ENCODE results near the gene LIFR. TPM values are rescaled to one million over a fixed set of nuclear protein-coding genes. Genes with fewer than 3 reads are reported as not detected.
A peak's percentile ranks its signal among the peaks of the same experiment; 100 is the strongest.

Gene LIFR
- total RNA-seq, 1 experiment from 2014 or later: 47.9 TPM

- H3K27me3 ChIP-seq (replicated peaks; ENCODE audit: insufficient read depth, low read depth, low read length, poor library complexity): no peaks in the 10 kb centered on the region
- TF ChIP-seq, protein P1, sequence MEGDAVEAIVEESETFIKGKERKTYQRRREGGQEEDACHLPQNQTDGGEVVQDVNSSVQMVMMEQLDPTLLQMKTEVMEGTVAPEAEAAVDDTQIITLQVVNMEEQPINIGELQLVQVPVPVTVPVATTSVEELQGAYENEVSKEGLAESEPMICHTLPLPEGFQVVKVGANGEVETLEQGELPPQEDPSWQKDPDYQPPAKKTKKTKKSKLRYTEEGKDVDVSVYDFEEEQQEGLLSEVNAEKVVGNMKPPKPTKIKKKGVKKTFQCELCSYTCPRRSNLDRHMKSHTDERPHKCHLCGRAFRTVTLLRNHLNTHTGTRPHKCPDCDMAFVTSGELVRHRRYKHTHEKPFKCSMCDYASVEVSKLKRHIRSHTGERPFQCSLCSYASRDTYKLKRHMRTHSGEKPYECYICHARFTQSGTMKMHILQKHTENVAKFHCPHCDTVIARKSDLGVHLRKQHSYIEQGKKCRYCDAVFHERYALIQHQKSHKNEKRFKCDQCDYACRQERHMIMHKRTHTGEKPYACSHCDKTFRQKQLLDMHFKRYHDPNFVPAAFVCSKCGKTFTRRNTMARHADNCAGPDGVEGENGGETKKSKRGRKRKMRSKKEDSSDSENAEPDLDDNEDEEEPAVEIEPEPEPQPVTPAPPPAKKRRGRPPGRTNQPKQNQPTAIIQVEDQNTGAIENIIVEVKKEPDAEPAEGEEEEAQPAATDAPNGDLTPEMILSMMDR (conservative IDR thresholded peaks at IDR 0.05; ENCODE audit: low read depth, low read length): no peak
- TF ChIP-seq EZH2 (IDR thresholded peaks at IDR 0.05; ENCODE audit: borderline replicate concordance, low read depth, low read length, poor library complexity, severe bottlenecking): no peak
- H3K4me1 ChIP-seq (ENCODE audit: insufficient read depth, low read length, poor library complexity, severe bottlenecking): peaks cover 7% of the 10 kb centered on the region
- no peaks in the 10 kb centered on the region for H3K9me3 ChIP-seq (ENCODE audit: low read depth, low read length, poor library complexity, severe bottlenecking)
- no peak for DNase-seq (ENCODE audit: low spot score)
- ChIA-PET CTCF (no interaction called here), POLR2A (ENCODE audit: low non-redundant PET) (interaction anchor here (0.6 kb wide), 1 partner anchor 1166 kb away, joined by 4 read pairs; no protein-coding TSS in a partner anchor)
- H3K36me3 ChIP-seq (ENCODE audit: insufficient read depth, low read length, poor library complexity, severe bottlenecking): no peaks in the 10 kb centered on the region
- intact Hi-C loops (cut with micrococcal nuclease; ENCODE audit: unreplicated experiment): no loop called here
- no TSS peak for BruUV-seq (replicated peaks)
- H3K27ac ChIP-seq (ENCODE audit: low read depth, low read length, poor library complexity, severe bottlenecking): no peak overlapping the region
- no peak overlapping the region for H3K4me3 ChIP-seq (ENCODE audit: low read depth, low read length, poor library complexity, severe bottlenecking)
Measured at GRCh38 chr5:38562444-38563210, 6.2 kb upstream of the LIFR start.

- Histone ChIP-seq H3K4me3 (ENCODE audit: low read depth, low read length, poor library complexity, severe bottlenecking) (no peak overlapping the region), H3K27ac (ENCODE audit: low read depth, low read length, poor library complexity, severe bottlenecking) (no peak overlapping the region), H3K9me3 (ENCODE audit: low read depth, low read length, poor library complexity, severe bottlenecking) (no peaks in the 10 kb centered on the region), H3K4me1 (ENCODE audit: insufficient read depth, low read length, poor library complexity, severe bottlenecking) (peaks cover 12% of the 10 kb centered on the region), H3K36me3 (ENCODE audit: insufficient read depth, low read length, poor library complexity, severe bottlenecking) (no peaks in the 10 kb centered on the region), H3K27me3 (replicated peaks; ENCODE audit: insufficient read depth, low read depth, low read length, poor library complexity) (no peaks in the 10 kb centered on the region)
- DNase-seq (ENCODE audit: low spot score): no peak
- TF ChIP-seq EZH2 (IDR thresholded peaks at IDR 0.05; ENCODE audit: borderline replicate concordance, low read depth, low read length, poor library complexity, severe bottlenecking): no peak
- TF ChIP-seq, protein P1 (conservative IDR thresholded peaks at IDR 0.05; ENCODE audit: low read depth, low read length): no peak
- CTCF ChIA-PET: no interaction called here
- intact Hi-C loops (cut with micrococcal nuclease; ENCODE audit: unreplicated experiment): loop anchor here (5.0 to 10.0 kb wide), 2 partner anchors 155 to 248 kb away; no protein-coding TSS in a partner anchor
- POLR2A ChIA-PET (ENCODE audit: low non-redundant PET): no interaction called here
- no TSS peak for BruUV-seq (replicated peaks)
Measured at GRCh38 chr5:38559428-38559827, 3.0 kb upstream of the LIFR start.

DNA sequence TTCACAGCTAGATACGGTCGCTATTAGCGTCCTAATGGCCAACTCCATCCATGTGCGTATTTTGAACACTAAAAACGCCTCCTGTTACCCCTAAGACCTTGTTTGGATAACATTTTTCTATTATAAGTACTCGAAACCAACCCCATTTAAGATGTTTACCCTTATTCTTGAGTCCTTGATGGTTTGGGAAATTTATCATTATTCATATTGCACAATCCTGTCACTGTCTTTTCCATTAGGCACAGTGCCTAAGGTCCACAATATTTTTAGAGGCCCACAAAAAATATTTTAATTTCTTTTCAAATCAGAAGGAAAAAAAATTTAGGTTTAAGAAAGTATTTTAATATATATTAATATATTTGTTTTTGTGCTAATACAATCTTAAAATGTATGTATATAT lies 1.3 kb upstream of the LIFR start:
- no peaks in the 10 kb centered on the region for H3K27me3 ChIP-seq (replicated peaks; ENCODE audit: insufficient read depth, low read depth, low read length, poor library complexity)
- BruUV-seq (replicated peaks): no TSS peak
- intact Hi-C loops (cut with micrococcal nuclease; ENCODE audit: unreplicated experiment): loop anchor here (5.0 to 10.0 kb wide), 2 partner anchors 157 to 250 kb away; no protein-coding TSS in a partner anchor
- H3K4me1 ChIP-seq (ENCODE audit: insufficient read depth, low read length, poor library complexity, severe bottlenecking): peaks cover 14% of the 10 kb centered on the region
- no peak overlapping the region for H3K27ac ChIP-seq (ENCODE audit: low read depth, low read length, poor library complexity, severe bottlenecking)
- CTCF ChIA-PET: no interaction called here
- no peaks in the 10 kb centered on the region for H3K36me3 ChIP-seq (ENCODE audit: insufficient read depth, low read length, poor library complexity, severe bottlenecking)
- no peak for DNase-seq (ENCODE audit: low spot score)
- peak overlapping the region; percentile 73 for H3K4me3 ChIP-seq (ENCODE audit: low read depth, low read length, poor library complexity, severe bottlenecking)
- no peak for TF ChIP-seq EZH2 (IDR thresholded peaks at IDR 0.05; ENCODE audit: borderline replicate concordance, low read depth, low read length, poor library complexity, severe bottlenecking)
- TF ChIP-seq, protein P1 (conservative IDR thresholded peaks at IDR 0.05; ENCODE audit: low read depth, low read length): no peak
- POLR2A ChIA-PET (ENCODE audit: low non-redundant PET): no interaction called here
- H3K9me3 ChIP-seq (ENCODE audit: low read depth, low read length, poor library complexity, severe bottlenecking): no peaks in the 10 kb centered on the region

Data from A673 (cell line).